DND-41 (cell line): ENCODE data around the gene PPIC.

ENCODE experiments used
- CTCF ChIP-seq: IDR thresholded peaks from 2 replicates; pipeline ENCODE4 v1.5.1; 2012; ENCODE audit warnings: borderline replicate concordance, low read length, moderate library complexity, mild to moderate bottlenecking; ENCODE audit not compliant: poor library complexity, severe bottlenecking; ENCODE audit errors: extremely low read depth
- EZH2 ChIP-seq: IDR thresholded peaks from 3 replicates; pipeline ENCODE4 v1.6.1; 2012; ENCODE audit warnings: borderline replicate concordance, low read depth, mild to moderate bottlenecking, moderate library complexity, low read length, inconsistent platforms; ENCODE audit not compliant: severe bottlenecking

GRCh38 chr5:122977319-122977718, 59.2 kb downstream of the PPIC start:
- no peak for TF ChIP-seq CTCF
- no peak for TF ChIP-seq EZH2
